CD4-positive, alpha-beta T cell treated with Interleukin-2 at 100 ng/mL for 4 hours (primary cell): Measurements from ENCODE around the gene PTPRN2.
A peak's percentile ranks its signal among the peaks of the same experiment; 100 is the strongest.
"Not testable (repeated sequence)": the region's sequence is repeated elsewhere in the genome, so short reads cannot be mapped to it uniquely, and the experiment has no call there.

Experiments
- DNase-seq: peaks from one replicate; pipeline ENCODE4 v3.0.0-alpha.2; 2020; ENCODE audit warnings: low spot score

The PTPRN2 gene

DNA sequence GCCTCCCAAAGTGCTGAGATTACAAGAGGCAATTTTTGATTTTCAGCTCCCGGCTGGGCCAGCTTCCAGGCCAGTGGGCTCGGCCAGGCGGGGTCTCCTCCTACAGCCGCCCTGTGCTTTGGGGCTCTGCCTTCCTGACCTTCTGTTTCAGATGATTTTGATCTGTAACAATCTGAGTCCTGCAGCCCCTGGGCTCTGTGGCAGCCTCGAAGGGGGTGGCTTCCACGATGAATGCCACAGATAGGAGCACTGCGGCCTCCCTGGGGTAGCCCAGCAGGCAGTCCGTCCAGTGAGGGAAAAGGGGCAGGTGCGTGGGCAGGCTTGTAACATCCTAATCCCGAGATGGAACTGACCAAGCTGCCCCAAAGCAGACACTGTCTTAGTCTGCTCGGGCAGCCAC is 1073.3 kb downstream of the PTPRN2 start:
- no peak for DNase-seq

DNA sequence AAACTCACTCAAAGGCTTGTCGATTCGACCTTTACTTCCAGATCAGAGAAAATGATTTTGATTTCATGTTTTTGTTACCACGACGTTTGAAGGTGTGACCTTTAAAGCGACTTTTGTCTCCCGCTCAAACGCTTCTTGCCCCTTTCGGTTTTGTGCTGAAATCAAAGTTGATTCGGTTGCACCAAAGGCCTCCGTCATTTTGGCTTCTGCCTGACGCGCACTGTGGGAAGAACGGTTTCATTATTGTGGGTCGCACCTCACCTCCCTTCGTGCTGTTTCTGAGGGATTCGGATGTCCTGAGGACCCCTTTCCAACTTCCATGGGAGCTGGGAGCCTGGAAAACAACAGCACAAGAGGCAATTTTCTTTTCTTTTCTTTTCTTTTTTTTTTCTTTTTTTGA is 1073.9 kb downstream of the PTPRN2 start:
- no peak for DNase-seq

DNA sequence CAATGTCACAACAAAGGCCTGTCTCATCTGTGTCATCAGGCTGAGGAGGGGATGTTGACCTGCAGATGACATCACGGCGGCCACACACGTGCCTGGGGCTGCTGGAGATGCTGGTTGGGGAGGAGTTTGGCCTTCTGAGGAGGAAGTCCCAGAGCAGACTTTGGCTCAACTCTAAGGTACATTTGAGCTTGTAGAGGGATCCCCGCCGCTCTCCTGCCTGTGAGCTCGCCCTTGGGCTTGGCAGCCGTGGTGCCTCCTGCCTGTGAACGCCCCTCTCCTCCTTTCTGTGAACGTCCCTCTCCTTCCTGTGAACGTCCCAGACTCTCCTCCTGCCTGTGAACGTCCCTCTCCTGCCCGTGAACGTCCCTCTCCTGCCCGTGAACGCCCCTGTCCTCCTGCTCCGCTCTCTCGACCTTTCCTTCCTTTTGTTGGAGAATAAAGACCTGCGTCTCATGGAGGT is 1074.4 kb downstream of the PTPRN2 start:
- no peak for DNase-seq

DNA sequence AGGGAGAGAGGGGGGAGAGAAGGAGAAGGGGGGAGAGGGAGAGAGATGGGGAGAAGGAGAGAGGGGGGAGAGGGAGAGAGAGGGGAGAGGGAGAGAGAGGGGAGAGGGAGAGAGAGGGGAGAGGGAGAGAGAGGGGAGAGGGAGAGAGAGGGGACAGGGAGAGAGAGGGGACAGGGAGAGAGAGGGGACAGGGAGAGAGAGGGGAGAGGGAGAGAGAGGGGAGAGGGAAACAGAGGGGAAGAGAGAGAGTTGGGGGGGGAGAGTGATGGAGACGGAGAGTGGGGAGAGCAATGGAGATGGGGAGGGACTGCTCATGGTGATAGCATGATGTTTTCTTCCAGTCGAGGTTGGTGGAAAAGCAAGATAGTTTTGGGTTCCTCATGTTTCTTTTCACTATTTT is 1078.4 kb downstream of the PTPRN2 start:
- DNase-seq, result no peak

DNA sequence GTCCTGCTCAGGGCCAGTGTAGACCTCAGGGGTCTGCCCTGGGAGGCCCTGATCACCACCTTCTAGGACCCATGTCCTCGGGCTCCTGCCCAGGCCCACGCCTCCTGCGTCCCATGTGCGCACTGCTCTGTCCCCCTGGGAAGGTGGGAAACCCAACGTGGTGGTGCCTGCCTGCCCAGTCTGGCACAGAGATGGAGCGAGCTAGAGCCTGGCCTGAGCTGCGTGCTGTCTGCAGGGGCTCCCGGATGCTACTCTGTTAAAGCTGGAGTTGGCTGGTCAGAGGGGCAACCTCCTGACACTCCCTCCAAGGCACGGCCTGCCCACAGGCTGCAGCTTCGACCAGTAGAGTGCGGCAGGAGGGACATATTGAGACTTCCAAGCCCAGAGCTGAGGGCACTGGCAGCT is 1079.1 kb downstream of the PTPRN2 start:
- no peak for DNase-seq

DNA sequence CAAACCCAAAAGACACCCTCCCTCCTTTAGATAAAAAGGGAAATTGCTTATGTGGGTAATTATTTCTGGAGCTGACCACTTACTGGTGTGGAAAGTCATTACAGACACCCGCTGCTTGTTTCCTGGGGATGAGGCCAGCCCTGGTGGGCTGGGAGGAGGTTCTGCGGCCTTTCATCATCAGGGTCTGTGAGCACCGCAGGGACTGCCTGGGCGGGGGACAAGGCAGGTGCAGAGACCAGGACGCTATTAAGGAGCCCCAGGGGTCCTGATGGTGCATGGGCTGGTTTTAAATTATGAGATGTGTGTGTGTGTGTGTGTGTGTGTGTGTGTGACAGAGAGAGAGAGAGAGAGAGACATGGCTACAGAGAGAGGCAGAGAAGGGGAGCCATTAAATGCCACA is 1079.6 kb downstream of the PTPRN2 start:
- DNase-seq, result no peak

DNA sequence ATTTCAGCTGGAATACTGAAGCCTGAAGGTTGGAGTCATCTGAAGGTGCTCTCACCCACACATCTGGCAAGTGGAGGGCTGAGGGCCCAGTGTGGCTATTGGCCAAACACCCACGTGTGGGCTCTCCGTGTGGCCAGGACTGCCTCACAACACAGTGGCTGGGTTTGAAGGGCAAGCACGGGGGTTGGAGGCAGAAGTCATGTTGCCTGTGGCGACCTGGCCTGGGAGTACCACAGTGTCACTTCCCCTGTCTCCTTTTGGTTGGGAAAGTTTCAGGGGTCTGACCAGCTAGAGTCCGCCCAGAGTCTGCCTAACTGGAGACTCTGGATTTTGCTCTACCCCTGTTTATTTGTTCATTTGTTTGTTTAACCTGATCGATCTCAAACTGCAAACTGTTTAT is 1081.4 kb downstream of the PTPRN2 start:
- DNase-seq, result no peak

DNA sequence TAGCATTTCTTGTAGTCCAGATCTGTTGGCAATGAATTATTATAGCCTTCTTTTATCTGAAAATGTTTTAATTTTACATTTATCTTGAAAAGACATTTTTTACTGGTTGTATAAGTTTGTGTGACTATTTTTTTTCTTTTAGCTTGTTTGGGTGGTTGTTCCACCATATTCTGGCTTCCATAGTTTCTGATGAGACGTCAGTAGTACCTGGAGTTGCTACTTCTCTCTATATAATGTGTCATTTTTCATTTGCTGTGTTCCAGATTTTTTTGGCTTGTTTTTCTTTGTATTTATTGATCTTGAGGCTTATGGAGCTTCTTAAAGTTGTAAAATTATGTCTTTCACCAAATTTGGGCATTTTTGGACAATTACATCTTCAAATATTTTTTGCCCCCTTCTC is 1082.0 kb downstream of the PTPRN2 start:
- DNase-seq, result no peak

DNA sequence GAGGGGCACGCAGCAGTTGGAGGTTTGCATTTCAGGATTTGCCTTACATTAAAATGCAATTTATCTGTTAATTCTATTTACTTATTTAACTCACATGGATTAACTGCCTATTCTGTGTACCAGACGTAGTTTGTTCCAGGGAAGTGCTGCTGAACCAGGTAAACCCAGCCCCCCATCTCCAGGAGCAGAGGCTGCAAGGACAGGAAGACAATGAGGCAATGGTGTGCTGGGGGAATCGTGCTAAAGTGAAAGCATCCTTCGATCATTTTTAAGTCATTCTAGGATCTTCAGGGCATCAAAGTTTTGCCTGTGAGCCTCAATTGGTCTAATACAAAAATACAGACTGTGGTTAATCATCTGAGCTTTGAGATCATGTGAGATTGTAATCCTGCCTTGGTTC is 1084.4 kb downstream of the PTPRN2 start:
- no peak for DNase-seq

DNA sequence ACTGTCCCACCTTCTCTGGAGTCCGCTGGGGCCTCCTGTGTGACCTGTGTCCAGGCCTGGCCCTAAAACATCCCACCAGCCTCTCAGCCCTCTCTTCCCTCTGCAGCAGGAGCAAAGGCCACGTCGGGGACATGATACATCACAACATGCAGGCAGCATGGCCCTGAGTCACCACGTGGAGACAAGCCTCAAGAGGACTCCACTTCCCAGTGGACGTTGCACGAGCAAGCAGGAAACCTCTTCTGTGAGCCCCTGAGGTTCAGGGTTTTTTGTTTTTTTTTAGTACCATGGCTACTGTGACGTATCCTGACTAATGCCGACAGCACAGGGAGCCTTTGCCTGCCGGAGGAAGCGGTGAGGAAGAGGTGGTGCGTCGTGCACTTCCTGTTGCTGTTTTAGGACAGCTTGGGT is 1084.9 kb downstream of the PTPRN2 start:
- peak; percentile 79 for DNase-seq

DNA sequence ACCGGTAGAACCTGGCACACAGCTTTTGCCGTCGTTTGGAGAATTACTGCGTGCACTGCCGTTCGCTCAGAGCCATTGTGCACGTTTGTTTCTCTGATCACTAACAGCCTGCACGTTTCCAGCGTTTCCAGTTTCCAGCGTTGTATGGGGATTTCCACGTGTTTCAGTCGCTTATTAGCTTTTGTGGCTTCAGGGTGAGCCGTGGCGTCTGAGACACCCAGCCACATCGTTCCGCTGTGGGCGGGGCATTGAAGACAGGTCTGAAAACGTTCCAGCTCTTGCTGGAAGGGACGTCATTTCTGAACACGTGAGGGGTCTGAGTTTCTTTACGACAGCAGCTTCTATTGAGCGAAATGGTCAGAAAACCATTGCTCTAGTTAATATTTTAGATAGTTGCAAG is 1086.0 kb downstream of the PTPRN2 start:
- peak; percentile 21 for DNase-seq

DNA sequence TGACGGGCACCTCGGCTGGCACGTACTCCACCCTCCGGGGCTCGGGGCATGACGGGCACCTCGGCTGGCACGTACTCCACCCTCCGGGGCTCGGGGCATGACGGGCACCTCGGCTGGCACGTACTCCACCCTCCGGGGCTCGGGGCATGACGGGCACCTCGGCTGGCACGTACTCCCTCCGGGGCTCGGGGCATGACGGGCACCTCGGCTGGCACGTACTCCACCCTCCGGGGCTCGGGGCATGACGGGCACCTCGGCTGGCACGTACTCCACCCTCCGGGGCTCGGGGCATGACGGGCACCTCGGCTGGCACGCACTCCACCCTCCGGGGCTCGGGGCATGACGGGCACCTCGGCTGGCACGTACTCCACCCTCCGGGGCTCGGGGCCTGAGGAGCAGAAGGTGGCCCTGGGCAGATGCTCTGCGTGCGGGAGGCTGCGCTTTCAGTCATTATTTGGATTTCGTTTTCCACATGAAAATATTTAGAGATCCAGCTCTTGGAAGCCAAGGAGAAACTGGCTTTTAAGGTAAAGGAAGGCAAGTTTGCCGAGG is 1086.6 kb downstream of the PTPRN2 start:
- not testable (repeated sequence) for DNase-seq

DNA sequence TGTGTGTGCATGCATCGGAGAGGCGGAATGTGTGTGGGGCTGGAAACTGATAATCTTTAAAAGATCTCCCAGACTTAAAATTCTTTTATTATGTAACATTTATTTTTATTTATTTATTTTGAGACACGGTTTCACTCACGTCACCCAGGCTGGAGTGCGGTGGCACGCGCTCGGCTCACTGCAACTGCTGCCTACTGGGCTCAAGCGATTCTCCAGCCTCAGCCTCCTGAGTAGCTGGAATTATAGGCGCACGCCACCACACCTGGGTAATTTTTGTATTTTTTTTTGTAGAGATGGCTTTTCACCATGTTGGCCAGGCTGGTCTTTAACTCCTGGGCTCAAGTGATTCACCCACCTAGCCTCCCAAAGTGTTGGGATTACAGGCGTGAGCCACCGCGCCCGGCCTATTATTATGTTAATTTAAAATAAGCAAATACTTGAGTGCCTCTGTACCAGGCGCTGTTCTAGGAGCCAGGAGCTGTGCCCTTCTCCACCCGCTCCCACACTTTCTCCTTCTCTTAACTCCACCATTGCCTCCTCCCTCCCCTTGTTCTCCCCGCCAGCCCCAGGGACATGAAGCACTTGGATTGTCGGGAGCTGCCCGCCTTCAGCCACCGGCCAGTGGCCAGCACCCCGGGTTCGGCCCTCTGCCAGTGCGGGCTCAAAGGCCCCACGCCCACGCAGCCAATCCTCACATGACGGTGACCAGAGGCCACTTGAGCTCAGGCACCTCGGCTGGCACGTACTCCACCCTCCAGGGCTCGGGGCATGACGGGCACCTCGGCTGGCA is 1087.3 kb downstream of the PTPRN2 start:
- no peak for DNase-seq

DNA sequence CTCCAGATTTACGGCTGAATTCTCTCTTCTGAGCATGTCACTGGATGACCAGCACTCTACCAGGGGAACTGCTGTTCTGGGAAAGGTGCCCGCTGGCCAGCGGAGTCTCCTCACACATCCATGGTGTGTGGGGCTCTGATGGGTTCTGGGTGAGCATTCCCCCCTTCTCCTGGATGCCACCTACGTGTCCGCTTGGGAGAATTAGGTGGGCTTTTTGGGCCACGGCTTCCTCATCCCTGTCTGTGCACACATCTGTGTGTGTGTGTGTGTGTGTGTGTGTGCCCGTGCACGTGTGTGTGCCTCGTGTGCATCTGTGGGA is 1087.8 kb downstream of the PTPRN2 start:
- DNase-seq, result no peak

DNA sequence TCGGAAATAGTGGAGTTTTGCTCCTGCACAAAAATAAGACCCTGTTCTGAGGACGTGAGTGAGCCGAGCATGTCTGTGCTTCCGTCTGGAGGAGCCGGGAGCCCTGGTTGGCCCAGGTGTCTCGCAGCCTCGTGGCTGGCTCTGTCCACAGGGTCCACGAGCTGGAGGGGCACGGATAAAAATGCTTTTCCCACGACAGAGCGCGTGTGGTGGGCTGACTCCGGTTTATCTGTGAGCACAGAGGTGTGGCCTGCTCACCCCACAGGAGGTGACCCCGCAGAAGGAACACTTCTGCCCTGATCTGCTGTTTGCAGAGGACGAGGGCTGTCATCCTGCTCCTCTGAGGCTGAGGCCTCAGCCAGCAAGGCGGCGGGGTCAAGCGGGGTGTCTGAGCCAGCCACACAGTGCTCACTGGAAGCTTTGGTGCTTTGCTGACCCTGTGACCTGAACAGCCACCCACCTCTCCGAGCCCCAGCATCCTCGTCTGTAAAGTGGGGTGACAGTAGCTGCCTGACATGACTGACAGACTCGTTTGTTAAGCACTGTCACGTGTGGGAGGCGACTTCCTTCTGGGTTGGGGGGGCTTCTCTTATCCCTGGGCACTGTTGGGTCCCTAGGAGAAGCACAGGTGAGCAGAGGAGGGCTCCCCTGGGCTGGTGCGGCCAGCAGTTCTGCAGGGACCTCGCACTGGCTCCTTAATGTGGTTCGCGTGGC is 1088.3 kb downstream of the PTPRN2 start:
- DNase-seq, result no peak

DNA sequence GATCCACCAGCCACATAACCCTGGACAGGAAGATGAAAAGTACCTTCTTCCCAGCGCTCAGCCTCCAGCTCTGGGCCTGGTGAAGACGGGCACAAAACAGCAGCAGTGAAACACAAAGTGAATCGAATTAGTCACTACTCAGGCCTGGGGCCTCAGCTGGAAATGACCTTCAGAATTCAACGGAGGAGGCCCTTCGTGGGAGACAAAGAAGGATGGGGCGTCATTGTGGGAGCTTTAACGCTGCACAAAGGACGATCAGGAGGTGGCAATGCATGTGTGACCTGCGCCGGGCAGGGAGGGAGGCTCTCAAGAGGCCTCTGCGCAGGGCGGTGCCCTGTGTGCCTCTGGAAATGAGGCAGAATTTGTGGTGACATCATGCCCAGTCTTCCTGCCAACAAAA is 1089.0 kb downstream of the PTPRN2 start:
- DNase-seq, result no peak

DNA sequence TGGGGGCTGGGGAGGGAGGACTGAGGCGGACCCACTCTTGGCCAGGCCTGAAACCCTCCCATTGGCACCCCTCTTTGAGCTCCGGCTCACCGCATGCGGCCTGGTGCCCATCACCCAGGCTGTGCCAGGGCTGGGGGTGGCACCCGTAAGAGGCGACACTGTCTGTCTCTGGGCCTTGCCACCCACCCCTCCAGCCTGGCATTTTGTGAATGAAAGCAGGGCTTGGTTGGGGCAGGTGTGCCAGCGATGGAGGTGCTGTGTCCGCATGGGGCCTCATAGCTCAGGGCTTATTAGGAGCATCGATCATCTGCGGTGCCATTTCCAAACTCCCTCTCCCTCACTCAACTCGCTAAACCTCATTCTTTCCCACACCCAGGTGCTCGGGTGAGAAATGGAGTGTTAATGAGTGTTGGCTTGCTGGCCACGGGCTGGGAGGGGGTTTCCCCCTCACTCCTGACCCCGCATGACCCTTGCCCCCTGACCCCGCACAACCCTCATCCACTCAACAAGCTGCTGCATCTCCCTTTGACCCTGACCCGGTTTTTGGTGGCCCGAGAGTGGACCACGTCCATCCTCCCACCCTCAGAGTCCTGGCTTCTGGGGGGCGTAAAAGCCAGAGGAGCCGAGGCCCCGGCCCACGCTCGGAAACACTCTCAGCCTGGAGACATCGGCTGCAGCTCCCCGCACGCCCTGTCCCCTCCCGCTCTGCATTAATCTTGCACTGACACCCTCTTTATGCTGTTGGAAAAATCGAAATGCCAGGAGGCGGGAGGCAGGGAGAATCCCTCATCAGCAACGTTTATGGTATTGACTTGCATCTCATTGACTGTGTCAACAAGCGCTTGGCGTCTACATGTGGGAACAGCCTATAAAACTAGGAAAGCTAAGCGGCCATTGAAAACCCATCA is 1089.6 kb downstream of the PTPRN2 start:
- DNase-seq, result no peak

DNA sequence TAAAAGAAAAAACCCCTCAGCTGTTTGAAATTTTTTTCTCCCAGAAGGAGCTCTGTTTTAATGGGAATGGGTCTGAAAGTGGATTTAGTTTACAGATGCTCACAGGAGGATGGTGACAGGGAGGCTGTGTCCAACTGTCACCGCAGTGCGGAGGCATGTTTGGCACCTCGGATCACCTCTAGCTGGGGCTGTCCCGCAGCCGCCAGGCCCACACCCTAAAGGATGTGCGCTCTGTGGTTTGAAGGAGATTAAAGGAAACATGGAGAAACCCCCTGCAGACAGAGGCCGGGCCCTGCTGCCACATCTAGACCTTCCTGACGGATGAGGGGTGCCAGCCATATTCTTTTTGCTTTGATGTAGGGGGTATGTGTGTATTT is 1090.3 kb downstream of the PTPRN2 start:
- no peak for DNase-seq

DNA sequence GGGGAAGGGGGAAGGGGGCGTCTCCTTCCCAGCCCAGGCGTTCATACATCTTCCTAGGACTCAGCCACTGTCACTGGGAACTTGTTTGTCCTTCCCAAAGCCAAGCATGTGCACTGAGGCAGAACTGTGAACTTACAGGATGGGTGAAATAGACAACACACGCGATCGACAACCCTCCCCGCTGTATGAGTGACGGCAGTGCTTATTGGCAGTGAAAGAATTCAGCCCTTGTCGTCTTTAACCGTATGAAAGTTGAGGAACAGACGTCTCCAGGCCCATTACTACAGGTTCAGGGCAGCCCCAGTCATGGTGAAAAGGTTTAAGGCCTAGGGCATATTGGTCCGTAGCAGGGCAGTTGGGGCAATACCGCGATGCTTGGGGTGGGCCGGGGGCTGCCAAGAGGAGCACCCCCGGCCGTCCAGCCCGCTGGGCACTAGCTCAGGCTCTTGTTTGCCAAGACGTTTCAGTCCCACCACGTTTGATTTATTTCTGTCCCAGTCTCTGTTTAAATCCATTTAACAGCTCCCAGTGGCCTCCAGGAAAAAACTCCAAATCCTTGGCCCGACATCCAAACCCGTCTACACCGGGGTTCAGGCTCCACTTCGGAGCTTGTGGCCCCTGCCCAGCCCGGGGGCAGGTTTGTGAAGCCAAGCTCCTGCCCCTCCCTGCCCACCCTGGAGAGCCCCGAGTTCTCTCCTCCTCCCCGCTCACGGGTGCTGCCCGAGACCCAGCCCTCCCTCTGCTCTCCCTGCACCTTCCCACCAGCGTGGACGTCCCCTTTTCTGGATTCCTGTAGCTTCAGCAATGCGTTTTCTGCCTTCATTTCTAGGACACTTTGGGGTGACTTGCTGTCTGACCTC is 1091.0 kb downstream of the PTPRN2 start:
- DNase-seq, result no peak

DNA sequence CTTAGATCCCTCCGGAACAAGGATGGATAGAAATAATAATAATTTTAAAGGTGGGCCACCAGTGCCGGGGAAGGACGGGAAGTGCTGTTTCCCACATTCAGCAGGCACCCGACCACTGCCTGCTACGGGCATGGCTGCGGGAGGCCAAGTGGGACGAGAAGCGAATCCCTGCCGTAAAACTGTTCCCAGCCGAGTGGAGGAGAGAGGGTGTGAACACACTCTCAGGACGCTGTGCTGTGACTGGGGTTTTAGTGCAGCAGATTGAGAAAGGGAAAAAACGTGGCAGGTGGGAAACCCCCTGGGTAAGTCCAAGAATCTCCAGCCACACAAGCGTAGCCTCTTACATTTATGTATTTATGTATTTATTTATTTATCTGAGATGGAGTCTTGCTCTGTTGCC is 1092.0 kb downstream of the PTPRN2 start:
- DNase-seq, result no peak

DNA sequence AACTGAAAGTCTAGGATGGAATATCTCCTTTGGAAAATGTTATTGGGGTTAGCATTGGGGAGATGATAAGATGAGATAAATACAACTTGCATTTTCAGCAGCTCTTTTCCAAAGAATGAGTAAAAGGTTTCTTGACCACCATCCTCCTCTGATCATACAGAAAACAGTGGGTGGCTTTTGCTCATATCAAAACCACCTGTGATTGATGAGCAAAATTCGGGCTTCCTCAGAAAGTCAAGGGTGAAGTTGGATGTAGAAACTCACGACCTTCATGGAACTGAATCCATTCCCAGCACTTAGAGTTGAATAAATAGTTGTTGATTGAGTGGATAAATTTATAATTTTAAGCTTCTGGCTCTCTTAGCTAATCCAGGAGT is 1092.5 kb downstream of the PTPRN2 start:
- DNase-seq, result no peak
